GM20000 (cell line): Measurements from ENCODE around the gene RRAS2.
"Not testable (repeated sequence)": the region's sequence is repeated elsewhere in the genome, so short reads cannot be mapped to it uniquely, and the experiment has no call there.

ENCODE experiments used
- DNase-seq: peaks from one replicate; pipeline ENCODE4 v3.0.0; 2012; ENCODE audit warnings: low spot score
- CTCF ChIP-seq: IDR thresholded peaks from 2 replicates; pipeline ENCODE4 v1.5.1; 2012; ENCODE audit warnings: mild to moderate bottlenecking, control low read depth; ENCODE audit errors: extremely low read depth, missing control alignments

RRAS2 gene

GRCh38 chr11:14358729-14359439 lies at the start of gene RRAS2:
Gene RRAS2, minus strand, starts transcription at chr11:14359183. Its CDS starts 313 bp downstream, at chr11:14358870.
- TF ChIP-seq CTCF = no peak
- DNase-seq = peak; percentile 89

GRCh38 chr11:14408612-14409011 lies 49.6 kb upstream of the RRAS2 start:
- DNase-seq = no peak
- no peak for TF ChIP-seq CTCF

GRCh38 chr11:14406116-14406515 lies 47.1 kb upstream of the RRAS2 start:
- not testable (repeated sequence) for DNase-seq

GRCh38 chr11:14403528-14403927 lies 44.5 kb upstream of the RRAS2 start:
- DNase-seq = not testable (repeated sequence)

- no peak for TF ChIP-seq CTCF
- no peak for DNase-seq
Measured at GRCh38 chr11:14399087-14399486, 40.1 kb upstream of the RRAS2 start.

- DNase-seq = no peak
- TF ChIP-seq CTCF = no peak
Measured at GRCh38 chr11:14396273-14396672, 37.3 kb upstream of the RRAS2 start.

- TF ChIP-seq CTCF = no peak
- DNase-seq = no peak
Measured at GRCh38 chr11:14393889-14394288, 34.9 kb upstream of the RRAS2 start.

GRCh38 chr11:14393129-14393528 lies 34.1 kb upstream of the RRAS2 start:
- no peak for DNase-seq
- TF ChIP-seq CTCF = no peak

- TF ChIP-seq CTCF = no peak
- DNase-seq = no peak
Measured at GRCh38 chr11:14390669-14391068, 31.7 kb upstream of the RRAS2 start.
